WERI-Rb-1 (cell line): Measurements from ENCODE around the gene NDST1.
A peak's percentile ranks its signal among the peaks of the same experiment; 100 is the strongest.

Experiments
- DNase-seq: peaks from one replicate; pipeline ENCODE4 v3.0.0-alpha.2; 2020
- H3K27ac ChIP-seq: fragments of 250-450 bp; sonication (Bioruptor Pico); 2 replicates; pipeline ENCODE4 v1.5.1; 2020; ENCODE audit warnings: mild to moderate bottlenecking, moderate library complexity
- H3K27me3 ChIP-seq: fragments of 250-450 bp; sonication (Bioruptor Pico); 2 replicates; pipeline ENCODE4 v1.5.1; 2021; ENCODE audit warnings: mild to moderate bottlenecking, low read depth, moderate library complexity; ENCODE audit not compliant: insufficient read depth, severe bottlenecking
- H3K36me3 ChIP-seq: fragments of 250-450 bp; sonication (Bioruptor Pico); 2 replicates; pipeline ENCODE4 v1.5.1; 2020; ENCODE audit warnings: mild to moderate bottlenecking, moderate library complexity
- H3K4me3 ChIP-seq: 2 replicates; pipeline ENCODE4 v1.5.1; 2011; ENCODE audit warnings: low read depth, mild to moderate bottlenecking, control low read depth, low read length
- H3K9me3 ChIP-seq: fragments of 250-450 bp; sonication (Bioruptor Pico); 2 replicates; pipeline ENCODE4 v1.5.1; 2021; ENCODE audit warnings: mild to moderate bottlenecking, moderate library complexity; ENCODE audit not compliant: severe bottlenecking
- TF ChIP-seq, protein P1 (sequence below): IDR thresholded peaks from 2 replicates; pipeline ENCODE4 v1.5.1; 2011; ENCODE audit warnings: low read depth, mild to moderate bottlenecking, control low read depth, inconsistent platforms, low read length

The NDST1 gene

GRCh38 chr5:150502847-150503246, 5.1 kb upstream of the NDST1 start:
- TF ChIP-seq, protein P1, sequence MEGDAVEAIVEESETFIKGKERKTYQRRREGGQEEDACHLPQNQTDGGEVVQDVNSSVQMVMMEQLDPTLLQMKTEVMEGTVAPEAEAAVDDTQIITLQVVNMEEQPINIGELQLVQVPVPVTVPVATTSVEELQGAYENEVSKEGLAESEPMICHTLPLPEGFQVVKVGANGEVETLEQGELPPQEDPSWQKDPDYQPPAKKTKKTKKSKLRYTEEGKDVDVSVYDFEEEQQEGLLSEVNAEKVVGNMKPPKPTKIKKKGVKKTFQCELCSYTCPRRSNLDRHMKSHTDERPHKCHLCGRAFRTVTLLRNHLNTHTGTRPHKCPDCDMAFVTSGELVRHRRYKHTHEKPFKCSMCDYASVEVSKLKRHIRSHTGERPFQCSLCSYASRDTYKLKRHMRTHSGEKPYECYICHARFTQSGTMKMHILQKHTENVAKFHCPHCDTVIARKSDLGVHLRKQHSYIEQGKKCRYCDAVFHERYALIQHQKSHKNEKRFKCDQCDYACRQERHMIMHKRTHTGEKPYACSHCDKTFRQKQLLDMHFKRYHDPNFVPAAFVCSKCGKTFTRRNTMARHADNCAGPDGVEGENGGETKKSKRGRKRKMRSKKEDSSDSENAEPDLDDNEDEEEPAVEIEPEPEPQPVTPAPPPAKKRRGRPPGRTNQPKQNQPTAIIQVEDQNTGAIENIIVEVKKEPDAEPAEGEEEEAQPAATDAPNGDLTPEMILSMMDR, result no peak
- Histone ChIP-seq H3K9me3 (no peaks in the 10 kb centered on the region), H3K4me3 (no peak overlapping the region), H3K36me3 (peaks cover 20% of the 10 kb centered on the region), H3K27me3 (no peaks in the 10 kb centered on the region), H3K27ac (peak overlapping the region; percentile 93)
- no peak for DNase-seq

- no peak for DNase-seq
- Histone ChIP-seq H3K27me3 (no peaks in the 10 kb centered on the region), H3K4me3 (no peak overlapping the region), H3K9me3 (no peaks in the 10 kb centered on the region), H3K27ac (peak overlapping the region; percentile 93), H3K36me3 (peaks cover 17% of the 10 kb centered on the region)
- TF ChIP-seq, protein P1, result no peak
Observed at GRCh38 chr5:150503386-150503785, 4.5 kb upstream of the NDST1 start.

DNA sequence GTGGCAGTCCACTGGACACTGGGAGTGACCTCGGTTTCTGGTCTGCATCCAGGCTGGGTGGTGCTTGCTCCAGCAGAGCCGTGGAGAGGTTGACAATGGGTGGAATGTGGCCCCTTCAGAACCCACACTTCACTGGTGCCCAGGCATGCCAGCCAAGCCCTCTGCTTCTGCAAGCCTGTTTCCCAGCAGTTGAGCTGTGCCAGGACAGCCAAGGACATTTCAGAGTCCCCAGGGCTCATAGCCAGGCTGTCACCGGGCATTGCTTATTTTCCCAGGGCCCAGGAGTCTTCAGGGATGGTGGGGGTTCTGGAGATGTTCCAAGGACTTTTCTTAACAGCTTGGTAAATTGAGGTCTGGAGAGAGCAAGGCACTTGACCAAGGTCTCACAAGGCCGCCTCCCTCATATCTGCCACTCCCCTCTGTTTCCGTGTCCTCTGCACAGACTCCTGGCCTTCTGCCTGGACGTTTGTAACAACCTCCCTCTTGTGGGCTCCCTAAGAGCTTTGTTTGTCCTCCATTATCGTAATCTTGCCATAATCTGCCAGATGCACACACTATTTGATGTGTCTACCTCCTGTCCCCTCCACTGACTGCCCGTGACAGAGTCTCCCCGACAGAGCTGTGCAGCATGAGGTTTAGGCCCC, 3.8 kb upstream of the NDST1 start:
- Histone ChIP-seq H3K36me3 (peaks cover 11% of the 10 kb centered on the region), H3K27ac (peak overlapping the region; percentile 93), H3K9me3 (no peaks in the 10 kb centered on the region), H3K4me3 (no peak overlapping the region), H3K27me3 (no peaks in the 10 kb centered on the region)
- DNase-seq, result peak; percentile 71
- TF ChIP-seq, protein P1, result no peak

DNA sequence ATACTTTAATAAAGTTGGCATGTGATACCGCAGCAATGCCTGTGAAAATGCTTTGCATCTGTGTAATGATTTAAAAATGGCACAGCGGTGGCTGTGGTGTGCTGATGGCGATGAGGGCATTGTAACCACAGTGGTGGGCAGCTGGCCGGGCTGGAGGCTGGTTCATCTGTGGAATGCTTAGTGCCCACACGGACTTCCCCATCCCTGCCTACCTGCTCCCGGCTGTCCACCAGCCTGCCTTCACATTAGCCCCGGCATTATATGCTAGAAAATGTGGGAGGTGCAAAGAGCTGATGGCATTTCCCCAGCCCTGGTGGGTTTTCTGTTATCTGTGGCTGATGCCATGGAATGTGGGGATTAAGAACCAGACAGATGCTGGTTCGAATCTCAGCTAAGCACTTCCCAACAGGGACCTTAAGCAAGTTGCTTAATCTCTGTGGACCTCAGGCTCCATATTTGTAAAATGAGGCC, 2.9 kb upstream of the NDST1 start:
- TF ChIP-seq, protein P1, result no peak
- no peaks in the 10 kb centered on the region for H3K9me3 ChIP-seq
- no peak for DNase-seq
- peaks cover 10% of the 10 kb centered on the region for H3K36me3 ChIP-seq
- H3K27ac ChIP-seq, result peak overlapping the region; percentile 93
- no peak overlapping the region for H3K4me3 ChIP-seq
- no peaks in the 10 kb centered on the region for H3K27me3 ChIP-seq

DNA sequence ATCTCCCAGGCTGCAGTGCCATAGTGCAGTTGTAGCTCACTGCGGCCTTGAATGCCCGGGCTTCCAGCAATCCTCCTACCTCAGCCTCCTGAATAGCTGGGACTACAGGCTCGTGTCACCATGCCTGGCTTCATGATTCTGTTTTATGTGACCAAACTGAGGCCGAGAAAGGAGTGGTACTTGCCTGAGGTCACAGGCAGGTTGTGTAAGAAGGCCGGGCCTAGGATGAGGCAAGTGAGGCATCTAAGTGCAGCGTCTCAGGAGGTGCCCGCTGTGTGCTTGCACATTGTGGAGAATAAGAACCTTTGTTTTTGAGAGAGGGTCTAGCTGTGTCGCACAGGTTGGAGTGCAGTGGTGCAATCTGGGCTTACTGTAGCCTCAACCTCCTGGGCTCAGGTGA, 2.1 kb upstream of the NDST1 start:
- Histone ChIP-seq H3K36me3 (peaks cover 7% of the 10 kb centered on the region), H3K4me3 (no peak overlapping the region), H3K9me3 (no peaks in the 10 kb centered on the region), H3K27me3 (no peaks in the 10 kb centered on the region), H3K27ac (peak overlapping the region; percentile 93)
- TF ChIP-seq, protein P1, result no peak
- no peak for DNase-seq
